K562 (cell line): ENCODE data around the gene FEN1.

Source experiments
- CHD1 ChIP-seq: fragments of 200-600 bp; sonication (generic); IDR thresholded peaks from one replicate; pipeline ENCODE4 v1.6.1; 2012; ENCODE audit warnings: mild to moderate bottlenecking, moderate library complexity, low read length, inconsistent platforms
- CTCF ChIP-seq, 3 experiments: IDR thresholded peaks in 2 of 3; conservative IDR thresholded peaks in 1 of 3; 2 replicates each; pipeline ENCODE4 v1.5.1; 2011 to 2012; ENCODE audit warnings: low read length in 3 of 3, mild to moderate bottlenecking in 3 of 3, control low read depth in 2 of 3, improper control_type of control experiment in 1 of 3, inconsistent platforms in 1 of 3, low read depth in 1 of 3, mixed read lengths in 1 of 3, moderate library complexity in 1 of 3; ENCODE audit not compliant: insufficient read depth in 2 of 3
- EZH2 ChIP-seq: IDR thresholded peaks from 2 replicates; pipeline ENCODE4 v1.6.1; 2012; ENCODE audit warnings: low read depth, mild to moderate bottlenecking, inconsistent platforms, low read length, borderline replicate concordance
- FOXA1 ChIP-seq: fragments of 450-650 bp; IDR thresholded peaks from 2 replicates; pipeline ENCODE4 v1.6.1; 2016; ENCODE audit warnings: mild to moderate bottlenecking, borderline replicate concordance
- HBP1 ChIP-seq: fragments of 450-650 bp; formaldehyde crosslinking; IDR thresholded peaks from 2 replicates; pipeline ENCODE4 v1.4.0; 2022; ENCODE audit warnings: missing genetic modification characterization
- JUN ChIP-seq, 2 experiments: sonication (generic) in 1 of 2; formaldehyde crosslinking in 1 of 2; IDR thresholded peaks; 2 replicates each; pipeline versions ENCODE4 v1.6.1 to v1.8.0; 2012 to 2022; ENCODE audit warnings: borderline replicate concordance in 2 of 2, mild to moderate bottlenecking in 2 of 2, improper control_type of control experiment in 1 of 2, low read depth in 1 of 2, low read length in 1 of 2, missing genetic modification reagents in 1 of 2
- POLR2A ChIP-seq: fragments of 450-650 bp; conservative IDR thresholded peaks from 2 replicates; pipeline ENCODE4 v1.6.1; 2016
- STAG1 ChIP-seq: sonication (generic); formaldehyde crosslinking; IDR thresholded peaks from 2 replicates; pipeline ENCODE4 v1.5.0; 2020; ENCODE audit warnings: missing genetic modification reagents, borderline replicate concordance
- TAF1 ChIP-seq: IDR thresholded peaks from 2 replicates; pipeline ENCODE4 v1.6.1; 2011; ENCODE audit warnings: mild to moderate bottlenecking, low read length, moderate library complexity; ENCODE audit not compliant: insufficient read depth, control insufficient read depth, severe bottlenecking; ENCODE audit errors: extremely low read depth
- TF ChIP-seq, protein P1 (sequence below): sonication (generic); formaldehyde crosslinking; IDR thresholded peaks from 2 replicates; pipeline ENCODE4 v1.8.0; 2022; ENCODE audit warnings: mild to moderate bottlenecking, missing genetic modification reagents, borderline replicate concordance

DNA sequence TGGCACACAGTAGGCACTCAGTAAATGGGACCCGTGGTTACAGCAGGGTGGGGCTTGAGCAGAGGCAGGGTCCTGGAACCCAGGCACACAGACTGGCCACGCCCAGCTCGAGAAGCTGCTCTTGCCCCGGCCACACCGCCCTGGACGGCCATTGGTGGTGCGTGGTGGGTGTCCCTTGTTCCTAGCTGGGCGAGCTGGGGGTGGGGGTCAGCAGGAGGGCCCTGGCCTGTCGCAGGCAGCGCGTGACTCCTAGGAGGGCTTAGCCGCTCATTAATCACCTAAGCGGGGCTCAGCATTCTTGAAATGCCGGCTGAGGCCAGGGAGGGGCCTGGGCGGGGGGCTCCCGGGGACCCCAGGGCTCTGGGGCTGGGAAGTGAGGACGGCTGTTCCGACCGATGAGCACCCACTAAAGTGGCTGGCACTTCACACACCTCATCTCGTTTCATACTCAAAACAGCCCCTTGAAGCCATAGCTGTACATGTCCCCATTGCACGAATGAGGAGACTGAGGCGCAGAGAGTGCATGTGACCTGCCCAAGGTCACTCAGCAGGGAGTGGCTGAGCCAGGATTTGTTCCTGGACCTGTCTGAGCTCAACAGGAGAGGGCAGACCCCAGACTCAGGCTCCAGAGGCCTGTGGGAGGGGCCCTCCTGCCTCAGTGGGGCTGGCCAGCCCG lies 28.6 kb upstream of the FEN1 start:
- TF ChIP-seq JUN (IDR thresholded peaks at IDR 0.05; ENCODE audit: borderline replicate concordance, low read depth, low read length) (no peak), JUN (CRISPR knock-in tag; IDR thresholded peaks at IDR 0.05; ENCODE audit: borderline replicate concordance) (no peak), FOXA1 (no peak), HBP1 (CRISPR knock-in tag) (no peak), POLR2A (no peak), CHD1 (no peak), CTCF (IDR thresholded peaks at IDR 0.05 in 2 of 3, conservative IDR thresholded peaks at IDR 0.05 in 1 of 3; ENCODE audit: insufficient read depth in 2 of 3, low read depth in 1 of 3, low read length in 3 of 3) (no peak), TAF1 (no peak), STAG1 (CRISPR knock-in tag) (no peak), EZH2 (no peak)
- TF ChIP-seq, protein P1, sequence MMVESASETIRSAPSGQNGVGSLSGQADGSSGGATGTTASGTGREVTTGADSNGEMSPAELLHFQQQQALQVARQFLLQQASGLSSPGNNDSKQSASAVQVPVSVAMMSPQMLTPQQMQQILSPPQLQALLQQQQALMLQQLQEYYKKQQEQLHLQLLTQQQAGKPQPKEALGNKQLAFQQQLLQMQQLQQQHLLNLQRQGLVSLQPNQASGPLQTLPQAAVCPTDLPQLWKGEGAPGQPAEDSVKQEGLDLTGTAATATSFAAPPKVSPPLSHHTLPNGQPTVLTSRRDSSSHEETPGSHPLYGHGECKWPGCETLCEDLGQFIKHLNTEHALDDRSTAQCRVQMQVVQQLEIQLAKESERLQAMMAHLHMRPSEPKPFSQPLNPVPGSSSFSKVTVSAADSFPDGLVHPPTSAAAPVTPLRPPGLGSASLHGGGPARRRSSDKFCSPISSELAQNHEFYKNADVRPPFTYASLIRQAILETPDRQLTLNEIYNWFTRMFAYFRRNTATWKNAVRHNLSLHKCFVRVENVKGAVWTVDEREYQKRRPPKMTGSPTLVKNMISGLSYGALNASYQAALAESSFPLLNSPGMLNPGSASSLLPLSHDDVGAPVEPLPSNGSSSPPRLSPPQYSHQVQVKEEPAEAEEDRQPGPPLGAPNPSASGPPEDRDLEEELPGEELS (CRISPR knock-in tag) = no peak
